ENCODE results near the gene STXBP5. TPM values are rescaled to one million over a fixed set of nuclear protein-coding genes. Genes with fewer than 3 reads are reported as not detected.

The STXBP5 gene
- total RNA-seq, 1 experiment from 2014 or later = 10.1 TPM

- TF ChIP-seq, protein P1, sequence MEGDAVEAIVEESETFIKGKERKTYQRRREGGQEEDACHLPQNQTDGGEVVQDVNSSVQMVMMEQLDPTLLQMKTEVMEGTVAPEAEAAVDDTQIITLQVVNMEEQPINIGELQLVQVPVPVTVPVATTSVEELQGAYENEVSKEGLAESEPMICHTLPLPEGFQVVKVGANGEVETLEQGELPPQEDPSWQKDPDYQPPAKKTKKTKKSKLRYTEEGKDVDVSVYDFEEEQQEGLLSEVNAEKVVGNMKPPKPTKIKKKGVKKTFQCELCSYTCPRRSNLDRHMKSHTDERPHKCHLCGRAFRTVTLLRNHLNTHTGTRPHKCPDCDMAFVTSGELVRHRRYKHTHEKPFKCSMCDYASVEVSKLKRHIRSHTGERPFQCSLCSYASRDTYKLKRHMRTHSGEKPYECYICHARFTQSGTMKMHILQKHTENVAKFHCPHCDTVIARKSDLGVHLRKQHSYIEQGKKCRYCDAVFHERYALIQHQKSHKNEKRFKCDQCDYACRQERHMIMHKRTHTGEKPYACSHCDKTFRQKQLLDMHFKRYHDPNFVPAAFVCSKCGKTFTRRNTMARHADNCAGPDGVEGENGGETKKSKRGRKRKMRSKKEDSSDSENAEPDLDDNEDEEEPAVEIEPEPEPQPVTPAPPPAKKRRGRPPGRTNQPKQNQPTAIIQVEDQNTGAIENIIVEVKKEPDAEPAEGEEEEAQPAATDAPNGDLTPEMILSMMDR (IDR thresholded peaks at IDR 0.05; ENCODE audit: unreplicated experiment) = no peak
These were observed 37.2 kb upstream of the STXBP5 start for GRCh38 chr6:147166992-147167391.

DNA sequence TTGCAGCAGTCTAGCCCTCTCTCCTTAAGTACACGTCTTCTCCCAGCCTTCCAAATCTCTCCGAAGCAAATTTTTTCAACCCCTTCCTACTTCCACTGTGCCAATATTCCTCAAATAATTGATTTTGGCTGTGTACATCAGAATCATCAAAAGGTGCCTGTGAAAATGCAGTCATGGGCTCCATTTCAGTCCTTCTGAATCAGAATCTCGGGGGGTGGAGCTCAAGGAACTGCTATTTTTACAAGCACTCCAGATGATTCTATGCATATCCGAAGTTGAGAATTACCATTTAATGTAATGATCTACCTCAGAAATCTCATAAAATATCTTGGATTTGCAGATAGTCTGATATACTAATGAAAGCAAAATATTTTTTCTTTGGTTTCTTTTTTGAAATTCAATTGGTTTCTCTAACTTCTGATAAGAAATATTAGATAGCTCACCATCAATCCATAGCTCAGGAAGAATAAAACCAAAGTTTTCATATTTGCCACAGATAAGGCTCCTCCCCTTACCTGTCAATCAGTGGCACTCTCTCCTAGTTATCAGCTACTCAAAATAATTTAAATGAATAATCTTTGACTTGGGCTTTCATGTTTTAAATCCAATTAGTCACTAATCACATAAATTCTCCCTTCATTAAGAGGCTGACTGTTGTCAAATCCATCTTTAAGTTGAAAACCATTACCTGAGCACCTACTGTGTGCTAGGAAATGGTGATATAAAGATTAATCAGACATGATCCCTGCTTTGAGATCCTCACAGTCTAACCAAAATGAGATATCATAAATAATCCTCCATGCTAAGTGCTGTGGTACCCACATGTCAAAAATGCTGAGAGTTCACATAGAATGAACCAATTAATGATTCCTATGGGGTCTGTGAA is 36.4 kb upstream of the STXBP5 start:
- TF ChIP-seq, protein P1 (IDR thresholded peaks at IDR 0.05; ENCODE audit: unreplicated experiment) = no peak
- Mint-ChIP-seq H3K27ac (ENCODE audit: unreplicated experiment) (no peak overlapping the region), H3K27me3 (ENCODE audit: unreplicated experiment) (no peaks in the 10 kb centered on the region), H3K4me3 (ENCODE audit: low read depth, unreplicated experiment) (no peak overlapping the region), H3K9me3 (ENCODE audit: low read depth, unreplicated experiment) (no peaks in the 10 kb centered on the region), H3K36me3 (ENCODE audit: insufficient read depth, unreplicated experiment) (no peaks in the 10 kb centered on the region), H3K4me1 (ENCODE audit: low read depth, unreplicated experiment) (no peaks in the 10 kb centered on the region)
- CTCF ChIA-PET = no interaction called here
- DNase-seq = no peak
- intact Hi-C loops (cut with micrococcal nuclease; ENCODE audit: unreplicated experiment) = no loop called here
- BruUV-seq (replicated peaks) = no TSS peak

More at GRCh38 chr6:147166992-147167391, 37.2 kb upstream of the STXBP5 start:
- Mint-ChIP-seq H3K27me3 (ENCODE audit: unreplicated experiment) (no peaks in the 10 kb centered on the region), H3K36me3 (ENCODE audit: insufficient read depth, unreplicated experiment) (no peaks in the 10 kb centered on the region), H3K4me1 (ENCODE audit: low read depth, unreplicated experiment) (no peaks in the 10 kb centered on the region), H3K9me3 (ENCODE audit: low read depth, unreplicated experiment) (no peaks in the 10 kb centered on the region), H3K4me3 (ENCODE audit: low read depth, unreplicated experiment) (no peak overlapping the region), H3K27ac (ENCODE audit: unreplicated experiment) (no peak overlapping the region)
- no peak for DNase-seq
- intact Hi-C loops (cut with micrococcal nuclease; ENCODE audit: unreplicated experiment) = no loop called here
- BruUV-seq (replicated peaks) = no TSS peak
- CTCF ChIA-PET = no interaction called here

DNA sequence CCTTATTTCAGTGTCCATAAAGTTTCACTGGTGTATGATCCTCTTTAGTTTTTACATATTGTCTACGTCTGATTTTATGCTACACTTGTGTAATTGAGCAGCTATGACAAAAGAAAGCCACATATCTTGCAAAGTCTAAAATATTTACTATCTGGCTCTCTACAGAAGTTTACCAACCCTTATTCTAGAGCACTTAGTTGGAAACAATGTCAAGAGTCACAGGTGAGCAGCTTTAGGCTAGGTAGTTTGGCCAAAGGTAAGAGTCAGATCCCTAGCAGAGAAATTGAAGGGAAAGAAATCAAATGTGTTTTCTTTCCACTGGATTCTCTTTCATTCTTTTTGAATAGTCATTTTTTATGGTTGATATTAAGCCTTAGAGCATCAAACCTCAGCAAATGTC is 34.7 kb upstream of the STXBP5 start:
- no peak overlapping the region for H3K4me3 Mint-ChIP-seq (ENCODE audit: low read depth, unreplicated experiment)
- TF ChIP-seq, protein P1 (IDR thresholded peaks at IDR 0.05; ENCODE audit: unreplicated experiment) = no peak
- H3K27me3 Mint-ChIP-seq (ENCODE audit: unreplicated experiment) = no peaks in the 10 kb centered on the region
- intact Hi-C loops (cut with micrococcal nuclease; ENCODE audit: unreplicated experiment) = no loop called here
- no peaks in the 10 kb centered on the region for H3K9me3 Mint-ChIP-seq (ENCODE audit: low read depth, unreplicated experiment)
- no peak overlapping the region for H3K27ac Mint-ChIP-seq (ENCODE audit: unreplicated experiment)
- H3K4me1 Mint-ChIP-seq (ENCODE audit: low read depth, unreplicated experiment) = no peaks in the 10 kb centered on the region
- CTCF ChIA-PET = no interaction called here
- BruUV-seq (replicated peaks) = no TSS peak
- H3K36me3 Mint-ChIP-seq (ENCODE audit: insufficient read depth, unreplicated experiment) = no peaks in the 10 kb centered on the region
- DNase-seq = no peak

DNA sequence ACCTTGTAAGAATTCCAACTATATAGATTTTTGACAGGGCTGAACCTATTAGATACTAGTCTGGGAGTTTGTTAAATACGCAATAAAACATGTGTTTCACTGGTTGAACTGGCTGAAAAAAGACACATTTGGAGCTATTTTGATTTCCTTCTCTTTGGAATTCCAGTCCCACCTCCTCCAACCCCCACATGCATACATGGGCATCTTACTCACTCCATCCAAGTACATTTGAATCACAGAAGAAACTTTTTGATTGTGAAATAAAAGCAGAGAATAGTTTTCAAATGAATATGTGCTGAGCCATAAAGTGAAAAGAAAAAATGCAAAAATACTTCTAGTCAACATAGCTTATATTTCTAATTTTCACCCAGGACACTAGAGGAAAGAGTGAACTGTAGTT is 33.9 kb upstream of the STXBP5 start:
- H3K27ac Mint-ChIP-seq (ENCODE audit: unreplicated experiment) = no peak overlapping the region
- H3K4me3 Mint-ChIP-seq (ENCODE audit: low read depth, unreplicated experiment) = no peak overlapping the region
- no peaks in the 10 kb centered on the region for H3K36me3 Mint-ChIP-seq (ENCODE audit: insufficient read depth, unreplicated experiment)
- no peaks in the 10 kb centered on the region for H3K9me3 Mint-ChIP-seq (ENCODE audit: low read depth, unreplicated experiment)
- intact Hi-C loops (cut with micrococcal nuclease; ENCODE audit: unreplicated experiment) = no loop called here
- DNase-seq = no peak
- H3K27me3 Mint-ChIP-seq (ENCODE audit: unreplicated experiment) = no peaks in the 10 kb centered on the region
- BruUV-seq (replicated peaks) = no TSS peak
- TF ChIP-seq, protein P1 (IDR thresholded peaks at IDR 0.05; ENCODE audit: unreplicated experiment) = no peak
- CTCF ChIA-PET = no interaction called here
- no peaks in the 10 kb centered on the region for H3K4me1 Mint-ChIP-seq (ENCODE audit: low read depth, unreplicated experiment)

Measured in Calu3 (cell line).